ENCODE results near the gene MBD6. TPM values are rescaled to one million over a fixed set of nuclear protein-coding genes. Genes with fewer than 3 reads are reported as not detected.

Gene MBD6
- total and polyA plus RNA-seq, 2 of the 13 experiments (the other 11 are each of a cell fraction or from before 2014, with no cell fraction given), result 4.1 to 5.9 TPM

GRCh38 chr12:57546438-57547287 is 24.0 kb downstream of the MBD6 start, which contains the start of gene DCTN2 (continued):
- TF ChIP-seq POGZ (CRISPR knock-in tag; IDR thresholded peaks at IDR 0.05), result no peak; the same call in 1 of the 2 replicates
- TF ChIP-seq ATM (IDR thresholded peaks at IDR 0.05; ENCODE audit: borderline replicate concordance), result no peak
- no peak for TF ChIP-seq ZBTB38 (CRISPR knock-in tag; IDR thresholded peaks at IDR 0.05)
- no peak for TF ChIP-seq HINFP (CRISPR knock-in tag; IDR thresholded peaks at IDR 0.05; ENCODE audit: low read depth)
- TF ChIP-seq ZNF136 (CRISPR knock-in tag; IDR thresholded peaks at IDR 0.05; ENCODE audit: low read depth), result no peak
- TF ChIP-seq MEF2D (CRISPR knock-in tag; IDR thresholded peaks at IDR 0.05), result no peak; the same call in 1 of the 2 replicates
- no peak for TF ChIP-seq SIX1 (CRISPR knock-in tag; IDR thresholded peaks at IDR 0.05; ENCODE audit: borderline replicate concordance)
- TF ChIP-seq NCOR1 (IDR thresholded peaks at IDR 0.05; ENCODE audit: borderline replicate concordance, low read length), result no peak
- TF ChIP-seq KDM5B (CRISPR knock-in tag; IDR thresholded peaks at IDR 0.05; ENCODE audit: borderline replicate concordance), result peak; percentile 56; the same call in 1 of the 2 replicates
- TF ChIP-seq TOPORS (CRISPR knock-in tag; IDR thresholded peaks at IDR 0.05), result no peak
- TF ChIP-seq HMGXB3 (CRISPR knock-in tag; IDR thresholded peaks at IDR 0.05; ENCODE audit: borderline replicate concordance), result no peak
- no peak for TF ChIP-seq MAF1 (CRISPR knock-in tag; IDR thresholded peaks at IDR 0.05; ENCODE audit: borderline replicate concordance)
- no peak for TF ChIP-seq SIX4 (CRISPR knock-in tag; IDR thresholded peaks at IDR 0.05)
- TF ChIP-seq BCL6 (CRISPR knock-in tag; IDR thresholded peaks at IDR 0.05), result no peak
- TF ChIP-seq ZSCAN25 (CRISPR knock-in tag; IDR thresholded peaks at IDR 0.05), result peak; percentile 84; the same call in 1 of the 2 replicates
- TF ChIP-seq ATRX (CRISPR knock-in tag; IDR thresholded peaks at IDR 0.05; ENCODE audit: borderline replicate concordance), result no peak
- TF ChIP-seq KAT2B (IDR thresholded peaks at IDR 0.05; ENCODE audit: borderline replicate concordance, low read depth, low read length), result no peak
- peak; percentile 98 for TF ChIP-seq CHD2 (IDR thresholded peaks at IDR 0.05; ENCODE audit: low read depth, low read length)
- no peak for TF ChIP-seq TGIF2 (CRISPR knock-in tag; IDR thresholded peaks at IDR 0.05)
- no peak for TF ChIP-seq ZNF17 (CRISPR knock-in tag; IDR thresholded peaks at IDR 0.05)
- TF ChIP-seq SP4 (CRISPR knock-in tag; IDR thresholded peaks at IDR 0.05), result peak; percentile 44; the same call in 1 of the 2 replicates
- TF ChIP-seq CSRNP1 (CRISPR knock-in tag; IDR thresholded peaks at IDR 0.05), result no peak
- TF ChIP-seq NPAS2 (CRISPR knock-in tag; IDR thresholded peaks at IDR 0.05; ENCODE audit: borderline replicate concordance), result no peak

Measured in HepG2 (cell line).